ENCODE data around the gene MRAS.
A peak's percentile ranks its signal among the peaks of the same experiment; 100 is the strongest.

MRAS gene

DNA sequence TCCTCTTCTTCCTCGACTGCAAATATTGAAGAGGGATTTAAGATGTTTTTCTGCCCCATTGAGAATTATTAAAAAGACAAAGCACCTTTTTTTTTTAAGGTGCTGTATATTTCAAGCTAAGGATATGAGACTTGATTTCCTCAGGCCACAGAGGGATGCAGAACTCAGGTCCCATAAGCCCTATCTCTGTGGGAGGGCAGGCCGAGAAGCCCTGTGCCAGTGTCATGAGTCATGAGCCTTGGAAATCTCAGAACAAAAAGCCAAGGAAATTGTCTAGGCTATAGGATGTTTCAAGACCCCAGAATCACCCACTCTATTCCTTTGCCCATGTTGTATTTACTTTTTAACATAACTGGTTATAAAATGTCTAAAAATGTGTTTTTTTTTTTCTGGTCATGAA lies 93.4 kb downstream of the MRAS start:
- WGBS (ENCODE audit: insufficient coverage), result 100% methylated on average over 1 of the region's 2 CpGs
- ChIA-PET POLR2A (no interaction called here), CTCF (no interaction called here)
- H3K9me3 ChIP-seq (ENCODE audit: control extremely low read depth in 1 of 5, control insufficient read depth in 4 of 5, insufficient read depth in 2 of 5, low read depth in 1 of 5, low read length in 4 of 5), result no peaks in the 10 kb centered on the region
- H3K27me3 ChIP-seq (replicated peaks in 2 of 5; ENCODE audit: control insufficient read depth in 4 of 5, insufficient read depth in 5 of 5, low read length in 4 of 5), result peaks cover 0 to 14% (median 5%) of the 10 kb centered on the region in 5 experiments
- no peak for DNase-seq
- H3K36me3 ChIP-seq (ENCODE audit: control insufficient read depth in 4 of 4, insufficient read depth in 4 of 4, low read length in 3 of 4), result no peaks in the 10 kb centered on the region
- no peak overlapping the region for H3K4me3 ChIP-seq (ENCODE audit: control insufficient read depth in 1 of 7, extremely low read depth in 1 of 7, insufficient read depth in 4 of 7, low read depth in 2 of 7, low read length in 6 of 7)
- H3K4me1 ChIP-seq (ENCODE audit: control extremely low read depth in 1 of 4, control insufficient read depth in 4 of 4, insufficient read depth in 4 of 4, low read length in 3 of 4), result no peaks in the 10 kb centered on the region
- H3K27ac ChIP-seq (ENCODE audit: insufficient read depth in 1 of 2, low read depth in 1 of 2, low read length in 2 of 2, poor library complexity in 1 of 2, severe bottlenecking in 2 of 2), result no peak overlapping the region

DNA sequence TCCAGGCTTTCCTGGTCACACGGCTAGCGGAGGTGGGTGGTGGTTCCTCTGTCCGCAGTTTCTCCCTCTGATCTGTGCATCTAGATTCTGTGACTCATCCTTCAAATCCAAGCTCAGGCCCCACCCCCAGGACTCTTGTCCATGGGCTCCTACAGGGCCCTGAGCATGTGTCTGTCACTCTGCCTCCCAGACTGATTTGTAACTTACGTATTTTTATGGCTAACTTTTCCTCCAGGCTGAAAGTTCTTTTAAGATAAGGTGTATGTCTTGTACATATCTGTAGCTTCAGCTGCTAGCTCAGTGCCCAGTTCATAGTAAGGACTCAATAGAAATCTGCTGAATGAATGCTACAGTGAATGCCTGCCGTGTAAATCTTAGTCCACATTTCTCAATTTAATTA lies 94.1 kb downstream of the MRAS start:
- Histone ChIP-seq H3K27ac (ENCODE audit: insufficient read depth in 1 of 2, low read depth in 1 of 2, low read length in 2 of 2, poor library complexity in 1 of 2, severe bottlenecking in 2 of 2) (no peak overlapping the region), H3K4me1 (ENCODE audit: control extremely low read depth in 1 of 4, control insufficient read depth in 4 of 4, insufficient read depth in 4 of 4, low read length in 3 of 4) (no peaks in the 10 kb centered on the region), H3K27me3 (replicated peaks in 2 of 5; ENCODE audit: control insufficient read depth in 4 of 5, insufficient read depth in 5 of 5, low read length in 4 of 5) (peaks cover 0 to 7% (median 1%) of the 10 kb centered on the region in 5 experiments), H3K4me3 (ENCODE audit: control insufficient read depth in 1 of 7, extremely low read depth in 1 of 7, insufficient read depth in 4 of 7, low read depth in 2 of 7, low read length in 6 of 7) (no peak overlapping the region), H3K36me3 (ENCODE audit: control insufficient read depth in 4 of 4, insufficient read depth in 4 of 4, low read length in 3 of 4) (no peaks in the 10 kb centered on the region), H3K9me3 (ENCODE audit: control extremely low read depth in 1 of 5, control insufficient read depth in 4 of 5, insufficient read depth in 2 of 5, low read depth in 1 of 5, low read length in 4 of 5) (no peaks in the 10 kb centered on the region)
- ChIA-PET POLR2A (no interaction called here), CTCF (interaction anchor here (0.6 to 1.0 kb wide), 2 partner anchors 8 to 25 kb away, joined by 3 read pairs; partner anchors contain the start of gene ESYT3)
- DNase-seq, result peak in 1 of 3 donors; percentile 10
- WGBS (ENCODE audit: insufficient coverage), result 96% methylated on average over 3 of the region's 5 CpGs

GRCh38 chr3:138443091-138443490 lies 94.7 kb downstream of the MRAS start:
- ChIA-PET CTCF (interaction anchor here (0.6 to 1.0 kb wide), 2 partner anchors 9 to 26 kb away, joined by 3 read pairs; partner anchors contain the start of gene ESYT3), POLR2A (no interaction called here)
- WGBS (ENCODE audit: insufficient coverage), result 100% methylated on average over 2 of the region's 2 CpGs

GRCh38 chr3:138443521-138444503 lies 95.4 kb downstream of the MRAS start:
- 98% methylated on average over 7 of the region's 14 CpGs for WGBS (ENCODE audit: insufficient coverage)
- Histone ChIP-seq H3K4me3 (ENCODE audit: control insufficient read depth in 1 of 7, extremely low read depth in 1 of 7, insufficient read depth in 4 of 7, low read depth in 2 of 7, low read length in 6 of 7) (no peak overlapping the region), H3K27me3 (replicated peaks in 2 of 5; ENCODE audit: control insufficient read depth in 4 of 5, insufficient read depth in 5 of 5, low read length in 4 of 5) (peaks cover 0 to 4% (median 0%) of the 10 kb centered on the region in 5 experiments), H3K9me3 (ENCODE audit: control extremely low read depth in 1 of 5, control insufficient read depth in 4 of 5, insufficient read depth in 2 of 5, low read depth in 1 of 5, low read length in 4 of 5) (no peaks in the 10 kb centered on the region), H3K36me3 (ENCODE audit: control insufficient read depth in 4 of 4, insufficient read depth in 4 of 4, low read length in 3 of 4) (no peaks in the 10 kb centered on the region), H3K4me1 (ENCODE audit: control extremely low read depth in 1 of 4, control insufficient read depth in 4 of 4, insufficient read depth in 4 of 4, low read length in 3 of 4) (no peaks in the 10 kb centered on the region), H3K27ac (ENCODE audit: insufficient read depth in 1 of 2, low read depth in 1 of 2, low read length in 2 of 2, poor library complexity in 1 of 2, severe bottlenecking in 2 of 2) (no peak overlapping the region)
- no peak for DNase-seq
- ChIA-PET CTCF (no interaction called here), POLR2A (interaction anchor here (0.5 kb wide), 1 partner anchor 712 kb away, joined by 7 read pairs; no protein-coding TSS in a partner anchor)

More at GRCh38 chr3:138443091-138443490, 94.7 kb downstream of the MRAS start:
- H3K36me3 ChIP-seq (ENCODE audit: control insufficient read depth in 4 of 4, insufficient read depth in 4 of 4, low read length in 3 of 4), result no peaks in the 10 kb centered on the region
- H3K4me1 ChIP-seq (ENCODE audit: control extremely low read depth in 1 of 4, control insufficient read depth in 4 of 4, insufficient read depth in 4 of 4, low read length in 3 of 4), result no peaks in the 10 kb centered on the region
- H3K27ac ChIP-seq (ENCODE audit: insufficient read depth in 1 of 2, low read depth in 1 of 2, low read length in 2 of 2, poor library complexity in 1 of 2, severe bottlenecking in 2 of 2), result no peak overlapping the region
- H3K27me3 ChIP-seq (replicated peaks in 2 of 5; ENCODE audit: control insufficient read depth in 4 of 5, insufficient read depth in 5 of 5, low read length in 4 of 5), result peaks cover 0 to 4% (median 1%) of the 10 kb centered on the region in 5 experiments
- no peaks in the 10 kb centered on the region for H3K9me3 ChIP-seq (ENCODE audit: control extremely low read depth in 1 of 5, control insufficient read depth in 4 of 5, insufficient read depth in 2 of 5, low read depth in 1 of 5, low read length in 4 of 5)
- H3K4me3 ChIP-seq (ENCODE audit: control insufficient read depth in 1 of 7, extremely low read depth in 1 of 7, insufficient read depth in 4 of 7, low read depth in 2 of 7, low read length in 6 of 7), result no peak overlapping the region
- DNase-seq, result no peak

DNA sequence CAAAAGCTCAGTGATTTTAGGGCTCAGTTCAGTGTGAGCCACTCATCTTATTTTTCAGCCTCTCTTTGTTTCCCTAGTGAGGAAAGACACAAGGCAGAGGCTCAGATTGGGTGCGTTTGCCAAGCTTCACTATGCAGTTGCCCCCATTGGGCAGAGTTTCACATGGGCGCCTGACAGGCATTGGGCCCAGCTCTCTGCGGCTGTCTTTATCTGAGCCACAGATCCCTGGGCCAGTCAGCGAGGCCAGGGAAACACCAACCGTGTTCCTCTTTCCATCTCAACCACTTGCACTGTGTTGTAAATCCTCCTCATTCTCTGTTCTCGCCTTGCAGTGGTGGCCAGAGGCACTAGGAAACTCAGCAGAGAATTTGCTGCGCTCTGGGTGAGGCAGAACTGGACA lies 96.9 kb downstream of the MRAS start:
- no peak overlapping the region for H3K4me3 ChIP-seq (ENCODE audit: control insufficient read depth in 1 of 7, extremely low read depth in 1 of 7, insufficient read depth in 4 of 7, low read depth in 2 of 7, low read length in 6 of 7)
- ChIA-PET POLR2A (no interaction called here), CTCF (interaction anchor here (0.8 to 1.6 kb wide), 4 partner anchors 10 to 478 kb away, joined by 3 to 8 read pairs (median 4); partner anchors contain the start of gene ESYT3)
- H3K27ac ChIP-seq (ENCODE audit: insufficient read depth in 1 of 2, low read depth in 1 of 2, low read length in 2 of 2, poor library complexity in 1 of 2, severe bottlenecking in 2 of 2), result no peak overlapping the region
- DNase-seq, result peak in 2 of 3 donors; percentile 47 to 65
- H3K4me1 ChIP-seq (ENCODE audit: control extremely low read depth in 1 of 4, control insufficient read depth in 4 of 4, insufficient read depth in 4 of 4, low read length in 3 of 4), result no peaks in the 10 kb centered on the region
- no peaks in the 10 kb centered on the region for H3K36me3 ChIP-seq (ENCODE audit: control insufficient read depth in 4 of 4, insufficient read depth in 4 of 4, low read length in 3 of 4)
- H3K27me3 ChIP-seq (replicated peaks in 2 of 5; ENCODE audit: control insufficient read depth in 4 of 5, insufficient read depth in 5 of 5, low read length in 4 of 5), result no peaks in the 10 kb centered on the region
- H3K9me3 ChIP-seq (ENCODE audit: control extremely low read depth in 1 of 5, control insufficient read depth in 4 of 5, insufficient read depth in 2 of 5, low read depth in 1 of 5, low read length in 4 of 5), result no peaks in the 10 kb centered on the region
- 84% methylated on average over 7 of the region's 7 CpGs for WGBS (ENCODE audit: insufficient coverage)

GRCh38 chr3:138445654-138446053 lies 97.3 kb downstream of the MRAS start:
- no peak for DNase-seq
- H3K9me3 ChIP-seq (ENCODE audit: control extremely low read depth in 1 of 5, control insufficient read depth in 4 of 5, insufficient read depth in 2 of 5, low read depth in 1 of 5, low read length in 4 of 5), result no peaks in the 10 kb centered on the region
- WGBS (ENCODE audit: insufficient coverage), result 95% methylated on average over 3 of the region's 4 CpGs
- no peak overlapping the region for H3K4me3 ChIP-seq (ENCODE audit: control insufficient read depth in 1 of 7, extremely low read depth in 1 of 7, insufficient read depth in 4 of 7, low read depth in 2 of 7, low read length in 6 of 7)
- no peaks in the 10 kb centered on the region for H3K36me3 ChIP-seq (ENCODE audit: control insufficient read depth in 4 of 4, insufficient read depth in 4 of 4, low read length in 3 of 4)
- H3K27ac ChIP-seq (ENCODE audit: insufficient read depth in 1 of 2, low read depth in 1 of 2, low read length in 2 of 2, poor library complexity in 1 of 2, severe bottlenecking in 2 of 2), result no peak overlapping the region
- H3K4me1 ChIP-seq (ENCODE audit: control extremely low read depth in 1 of 4, control insufficient read depth in 4 of 4, insufficient read depth in 4 of 4, low read length in 3 of 4), result no peaks in the 10 kb centered on the region
- ChIA-PET CTCF (interaction anchor here (1.1 to 1.6 kb wide), 3 partner anchors 11 to 478 kb away, joined by 3 to 8 read pairs (median 5); partner anchors contain the start of gene ESYT3), POLR2A (no interaction called here)
- H3K27me3 ChIP-seq (replicated peaks in 2 of 5; ENCODE audit: control insufficient read depth in 4 of 5, insufficient read depth in 5 of 5, low read length in 4 of 5), result no peaks in the 10 kb centered on the region

DNA sequence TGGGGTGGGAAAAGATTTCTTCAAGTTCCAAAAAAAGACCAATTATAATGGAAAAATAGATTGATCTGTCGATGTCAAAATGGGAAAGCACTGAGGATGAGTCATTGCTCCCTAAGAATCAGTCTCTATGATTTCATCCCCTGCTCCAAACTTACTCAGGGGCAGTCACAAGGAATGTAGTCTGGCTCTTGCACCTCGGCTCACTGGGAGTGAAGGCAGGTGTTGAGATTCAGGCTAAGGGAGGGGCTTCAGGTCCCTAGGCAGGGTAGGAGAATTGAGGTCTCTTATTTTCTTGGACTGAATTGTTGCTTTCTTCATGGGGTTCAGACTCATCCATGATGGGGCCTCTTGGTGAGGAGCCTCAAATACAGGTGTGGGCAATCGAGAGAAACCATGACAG lies 100.3 kb downstream of the MRAS start:
- no peak for DNase-seq
- Histone ChIP-seq H3K4me3 (ENCODE audit: control insufficient read depth in 1 of 7, extremely low read depth in 1 of 7, insufficient read depth in 4 of 7, low read depth in 2 of 7, low read length in 6 of 7) (no peak overlapping the region), H3K4me1 (ENCODE audit: control extremely low read depth in 1 of 4, control insufficient read depth in 4 of 4, insufficient read depth in 4 of 4, low read length in 3 of 4) (no peaks in the 10 kb centered on the region), H3K27me3 (replicated peaks in 2 of 5; ENCODE audit: control insufficient read depth in 4 of 5, insufficient read depth in 5 of 5, low read length in 4 of 5) (no peaks in the 10 kb centered on the region), H3K9me3 (ENCODE audit: control extremely low read depth in 1 of 5, control insufficient read depth in 4 of 5, insufficient read depth in 2 of 5, low read depth in 1 of 5, low read length in 4 of 5) (no peaks in the 10 kb centered on the region), H3K27ac (ENCODE audit: insufficient read depth in 1 of 2, low read depth in 1 of 2, low read length in 2 of 2, poor library complexity in 1 of 2, severe bottlenecking in 2 of 2) (no peak overlapping the region), H3K36me3 (ENCODE audit: control insufficient read depth in 4 of 4, insufficient read depth in 4 of 4, low read length in 3 of 4) (no peaks in the 10 kb centered on the region)
- CTCF ChIA-PET, result no interaction called here
- POLR2A ChIA-PET, result interaction anchor here (0.6 kb wide), 1 partner anchor 9 kb away, joined by 3 read pairs; no protein-coding TSS in a partner anchor
- WGBS (ENCODE audit: insufficient coverage), result no CpG with 5 or more reads among the region's 3 CpGs

All from common myeloid progenitor, CD34-positive (primary cell).